ENCODE measurements around the gene PLCL2.

The PLCL2 gene

GRCh38 chr3:16866571-16866970 lies 18.2 kb upstream of the PLCL2 start:
- DNase-seq: no peak

- no peak for DNase-seq
Measured at GRCh38 chr3:16868513-16868912, 16.2 kb upstream of the PLCL2 start.

- DNase-seq: no peak
Measured at GRCh38 chr3:16869261-16870005, 15.3 kb upstream of the PLCL2 start.

- DNase-seq: no peak
Measured at GRCh38 chr3:16871915-16872842, 12.6 kb upstream of the PLCL2 start.

GRCh38 chr3:16873872-16874271 lies 10.9 kb upstream of the PLCL2 start:
- no peak for DNase-seq

GRCh38 chr3:16875876-16876550 lies 8.7 kb upstream of the PLCL2 start:
- no peak for DNase-seq

GRCh38 chr3:16877505-16877904 lies 7.2 kb upstream of the PLCL2 start:
- no peak for DNase-seq

GRCh38 chr3:16877911-16878310 lies 6.8 kb upstream of the PLCL2 start:
- no peak for DNase-seq

GRCh38 chr3:16881896-16882630 lies 2.7 kb upstream of the PLCL2 start:
- DNase-seq: no peak

GRCh38 chr3:16883057-16883722 lies 1.6 kb upstream of the PLCL2 start:
- DNase-seq: no peak

- DNase-seq: no peak
Measured at GRCh38 chr3:16883723-16884083, 1.1 kb upstream of the PLCL2 start.

GRCh38 chr3:16884084-16884747 lies 539 bp upstream of the PLCL2 start:
- peak; percentile 70 to 81 for DNase-seq

GRCh38 chr3:16885593-16886302 lies 993 bp downstream of the PLCL2 start:
- DNase-seq: no peak

GRCh38 chr3:16886303-16886683 lies 1.5 kb downstream of the PLCL2 start:
- DNase-seq: no peak

- DNase-seq: no peak
Measured at GRCh38 chr3:16887130-16887529, 2.4 kb downstream of the PLCL2 start.

- DNase-seq: no peak
Measured at GRCh38 chr3:16888356-16888755, 3.6 kb downstream of the PLCL2 start.

- peak in 1 of 2 experiments; percentile 24 for DNase-seq
Measured at GRCh38 chr3:16888785-16889607, 4.2 kb downstream of the PLCL2 start.

- DNase-seq: no peak
Measured at GRCh38 chr3:16890597-16891333, 6.0 kb downstream of the PLCL2 start.

- no peak for DNase-seq
Measured at GRCh38 chr3:16893618-16894200, 9.0 kb downstream of the PLCL2 start.

Data from stimulated activated CD4-positive, alpha-beta T cell treated with anti-CD3 and anti-CD28 coated beads, Interleukin-4, amount 100 ng/mL, for 4 hours (primary cell).